ENCODE measurements around the gene CBX6.
"Not testable (repeated sequence)": the region's sequence is repeated elsewhere in the genome, so short reads cannot be mapped to it uniquely, and the experiment has no call there.

The CBX6 gene

DNA sequence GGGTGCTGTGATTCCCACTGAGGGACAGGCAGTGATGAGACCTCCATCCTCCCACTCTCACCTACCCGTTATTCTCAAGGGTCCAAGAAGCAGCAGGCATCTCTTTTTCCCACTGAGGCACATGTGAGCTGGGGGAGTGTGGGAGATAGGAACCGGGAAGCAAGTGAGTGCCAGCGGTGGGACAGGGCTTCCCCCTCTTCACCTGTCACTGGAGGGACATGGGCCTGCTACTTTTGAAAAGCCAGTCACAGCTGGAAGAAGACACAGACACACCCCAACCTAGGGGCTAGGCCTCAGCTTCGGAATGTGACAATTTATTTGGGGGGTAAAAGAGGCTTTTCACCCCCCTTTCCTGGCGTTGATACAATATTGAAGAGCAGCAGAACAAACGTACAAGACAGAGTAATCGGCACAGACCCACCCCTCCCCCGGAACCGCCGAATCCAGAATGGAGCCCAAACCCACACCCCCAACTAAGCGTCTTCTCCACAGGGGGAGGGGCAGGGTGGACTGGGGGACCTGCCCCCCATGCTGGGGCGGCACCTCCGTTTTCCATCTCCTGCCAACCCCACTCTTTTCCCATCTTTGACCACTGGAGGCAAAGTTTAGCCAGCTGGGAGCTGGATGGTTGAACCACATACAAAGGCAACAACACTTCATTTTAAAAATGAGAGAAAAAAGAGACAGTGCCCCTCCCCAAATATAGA is 10.7 kb downstream of the CBX6 start:
- no peak for DNase-seq

DNA sequence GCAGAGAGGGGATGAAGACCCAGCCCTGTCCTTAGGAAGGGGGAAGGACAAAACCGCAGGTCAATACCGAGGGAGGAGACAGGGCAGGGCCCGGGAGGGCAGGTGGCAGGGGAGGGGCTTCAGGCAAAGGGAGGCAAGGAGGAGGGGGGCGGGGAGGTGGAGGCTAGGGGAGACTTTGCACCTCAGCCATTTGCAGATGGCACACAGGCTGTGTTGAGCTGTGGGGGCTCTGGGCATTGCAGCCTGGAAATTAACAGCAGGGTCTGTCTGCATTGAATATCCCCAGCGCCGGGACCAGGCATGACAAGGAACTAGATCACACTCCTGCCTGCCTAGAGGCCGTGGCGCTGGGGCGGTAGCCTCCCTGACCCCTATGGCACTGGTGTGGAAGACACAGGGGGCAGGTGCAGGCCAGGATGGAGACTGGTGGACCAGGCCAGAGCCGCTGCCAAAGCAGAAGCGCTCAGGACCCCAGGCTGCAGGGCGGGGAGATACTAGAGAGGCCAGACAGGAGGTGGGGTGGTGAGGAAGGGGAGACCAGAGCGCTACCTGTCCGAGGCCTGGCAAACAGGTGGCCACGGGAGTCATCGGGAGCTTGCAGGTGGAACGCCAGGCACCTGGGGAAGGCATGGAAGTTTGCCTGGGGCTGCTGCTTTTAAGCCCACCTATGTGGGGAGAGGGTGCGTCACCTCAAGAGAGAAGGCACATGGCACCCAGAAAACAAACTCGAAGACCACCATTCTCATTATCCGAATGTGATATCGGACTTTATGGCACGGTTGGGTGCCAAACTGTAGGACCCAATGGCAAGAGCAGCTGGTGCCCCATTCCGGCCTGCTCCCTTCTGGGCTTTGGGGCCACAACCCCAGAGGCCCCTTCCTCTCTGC is 11.5 kb downstream of the CBX6 start:
- no peak for DNase-seq

- no peak for DNase-seq
Measured at GRCh38 chr22:38859581-38860282, 12.3 kb downstream of the CBX6 start.

DNA sequence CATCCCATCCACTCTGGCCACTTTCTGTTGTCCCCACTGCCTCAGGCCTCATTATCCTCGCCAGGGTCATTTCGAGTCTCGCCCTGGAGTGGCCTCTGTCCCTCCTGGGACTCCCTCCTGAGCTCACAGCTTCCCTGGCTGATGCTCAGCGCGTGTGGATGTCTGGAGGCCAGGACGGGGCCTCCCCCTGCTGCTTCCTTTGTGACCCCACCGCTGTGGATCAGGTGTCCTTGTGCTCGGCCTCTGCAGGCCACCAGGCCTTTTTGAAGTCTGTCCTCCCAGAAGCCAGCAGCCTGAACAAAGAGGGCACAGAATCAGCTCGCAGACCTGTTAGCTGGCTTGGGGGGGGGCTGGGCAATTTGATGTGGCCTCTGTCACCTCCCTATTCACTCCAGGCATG is 13.5 kb downstream of the CBX6 start:
- no peak for DNase-seq

DNA sequence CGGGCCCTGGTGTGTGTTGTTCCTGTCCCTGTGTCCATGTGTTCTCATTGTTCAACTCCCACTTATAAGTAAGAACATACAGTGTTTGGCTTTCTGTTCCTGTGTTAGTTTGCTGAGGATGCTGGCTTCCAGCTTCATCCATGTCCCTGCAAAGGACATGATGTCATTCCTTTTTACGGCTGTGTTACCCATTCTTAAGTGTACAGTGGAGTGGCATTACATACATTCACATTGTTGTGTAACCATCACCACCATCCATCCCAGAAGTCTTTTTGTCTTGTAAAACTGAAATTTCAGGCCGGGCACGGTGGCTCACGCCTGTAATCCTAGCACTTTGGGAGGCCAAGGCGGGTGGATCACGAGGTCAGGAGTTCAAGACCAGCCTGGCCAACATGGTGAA is 17.5 kb downstream of the CBX6 start:
- DNase-seq: not testable (repeated sequence)

GRCh38 chr22:38853883-38854282 is 18.1 kb downstream of the CBX6 start:
- DNase-seq: not testable (repeated sequence)

DNA sequence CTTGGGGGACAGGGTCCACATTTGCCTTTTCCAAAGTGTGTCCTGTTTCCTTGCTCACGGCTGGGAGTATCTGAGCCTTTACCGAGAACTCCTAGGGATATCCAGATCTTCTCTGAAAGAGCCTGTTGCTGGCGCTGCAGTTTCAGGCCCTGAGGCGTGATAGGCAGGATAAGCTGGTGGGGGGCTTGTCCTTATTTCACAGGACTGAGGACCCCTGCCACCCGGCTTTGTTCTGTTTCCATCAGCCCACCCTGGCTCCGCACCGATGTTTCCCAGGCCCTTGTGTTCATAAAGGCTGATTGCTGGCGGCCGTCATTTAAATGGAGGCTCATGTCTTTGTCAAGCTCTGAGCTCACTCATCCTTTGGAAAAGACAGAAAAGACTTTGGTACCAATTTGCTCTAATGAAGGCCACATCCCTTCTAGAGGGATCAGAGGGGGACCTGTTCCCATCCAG is 18.8 kb downstream of the CBX6 start:
- no peak for DNase-seq

DNA sequence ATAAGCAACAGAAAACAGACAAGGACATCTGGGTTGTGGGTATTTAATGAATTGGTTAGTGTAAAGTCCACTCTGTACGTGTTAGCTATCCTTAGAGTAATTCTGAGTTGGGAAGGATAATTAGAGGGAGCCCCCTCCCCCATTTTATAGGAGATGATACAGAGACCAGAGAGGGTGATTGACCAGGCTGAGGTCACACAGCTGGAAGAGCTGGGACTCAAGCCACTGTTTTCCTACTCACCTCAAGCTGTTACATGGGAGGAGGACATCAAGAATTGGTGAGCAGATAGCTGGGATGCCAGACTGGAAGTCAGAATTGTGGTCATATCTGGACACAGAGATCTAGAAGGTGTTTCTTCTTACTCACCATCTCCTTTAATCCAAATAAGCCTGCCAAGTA is 19.5 kb downstream of the CBX6 start:
- DNase-seq: no peak

- DNase-seq: no peak
Measured at GRCh38 chr22:38850941-38851849, 20.8 kb downstream of the CBX6 start.

- DNase-seq: peak in 1 of 14 donors; percentile 21
Measured at GRCh38 chr22:38850399-38850798, 21.6 kb downstream of the CBX6 start.

DNA sequence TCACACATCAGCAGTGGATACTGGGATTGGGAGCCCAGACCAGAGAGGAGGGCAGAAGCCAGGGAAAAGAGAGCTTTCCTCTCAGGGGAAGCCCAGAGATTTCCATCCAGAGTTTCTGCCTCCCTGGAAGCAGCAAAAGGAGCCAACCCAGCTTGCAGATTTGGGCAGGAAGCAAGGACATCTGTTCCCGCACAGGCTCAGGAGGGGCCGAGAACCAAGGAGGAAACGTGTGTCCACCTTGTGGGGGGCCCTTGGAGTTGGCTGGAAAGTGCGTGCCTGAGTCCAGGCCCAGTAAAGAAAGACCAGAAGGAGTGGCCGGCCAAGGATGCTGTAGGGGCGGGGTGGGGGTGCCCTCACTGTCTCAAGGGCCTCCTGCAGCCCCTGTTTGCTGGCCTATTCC is 22.2 kb downstream of the CBX6 start:
- peak in 2 of 14 donors; percentile 24 to 93 for DNase-seq

DNA sequence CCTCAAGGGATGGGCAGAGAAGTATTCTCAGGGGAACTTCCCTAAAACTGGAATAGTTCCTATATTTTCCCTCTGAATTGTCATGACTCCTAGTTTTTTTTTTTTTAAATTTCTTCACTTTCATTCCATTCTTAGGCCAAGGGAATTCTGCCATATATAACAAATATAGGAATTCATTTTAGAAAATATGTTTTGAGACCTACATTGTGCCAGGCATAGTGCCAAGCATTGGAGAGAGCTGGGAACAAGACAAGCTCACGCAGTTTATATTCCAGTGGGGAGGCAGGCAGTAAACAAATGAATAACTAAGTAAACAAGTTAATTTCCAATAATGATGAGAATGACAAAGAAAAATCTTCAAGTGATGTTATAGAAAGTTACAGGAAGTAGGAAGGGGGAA is 25.6 kb downstream of the CBX6 start:
- DNase-seq: no peak

DNA sequence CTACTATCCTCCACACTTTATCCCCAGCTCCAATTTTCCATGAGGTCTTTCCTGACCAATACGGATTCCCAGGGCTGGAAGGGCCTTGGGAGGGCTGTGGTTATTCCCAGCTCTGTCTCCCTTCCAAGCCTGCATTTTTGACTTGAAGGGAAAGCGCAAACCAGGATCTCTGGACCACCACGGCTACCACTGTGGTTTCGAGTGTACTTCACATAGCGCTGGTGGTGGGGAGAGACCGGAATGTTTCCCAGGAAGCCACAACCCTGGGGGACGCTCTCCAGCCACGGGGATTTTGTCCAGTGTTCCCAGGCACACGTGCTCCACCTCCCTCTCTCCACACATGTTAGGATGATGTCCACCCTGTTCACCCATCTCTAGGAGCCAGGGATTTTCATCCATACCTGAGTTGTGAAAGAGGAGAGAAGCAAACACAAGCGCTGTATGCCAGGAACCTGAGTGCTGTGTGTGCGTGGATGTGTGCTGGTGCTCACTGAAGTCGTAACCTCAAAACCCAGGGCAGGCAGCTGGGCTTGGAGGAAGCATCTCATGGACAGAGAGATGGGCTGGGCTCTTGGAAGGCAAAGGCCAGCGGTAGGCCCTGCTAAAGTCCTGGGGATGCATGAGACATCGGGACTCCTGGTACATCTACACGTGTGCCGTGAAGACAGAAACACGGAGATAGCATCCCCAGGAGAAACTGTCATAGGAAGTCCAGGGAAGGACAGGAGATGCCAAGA is 26.8 kb downstream of the CBX6 start:
- peak in 1 of 14 donors; percentile 27 for DNase-seq

DNA sequence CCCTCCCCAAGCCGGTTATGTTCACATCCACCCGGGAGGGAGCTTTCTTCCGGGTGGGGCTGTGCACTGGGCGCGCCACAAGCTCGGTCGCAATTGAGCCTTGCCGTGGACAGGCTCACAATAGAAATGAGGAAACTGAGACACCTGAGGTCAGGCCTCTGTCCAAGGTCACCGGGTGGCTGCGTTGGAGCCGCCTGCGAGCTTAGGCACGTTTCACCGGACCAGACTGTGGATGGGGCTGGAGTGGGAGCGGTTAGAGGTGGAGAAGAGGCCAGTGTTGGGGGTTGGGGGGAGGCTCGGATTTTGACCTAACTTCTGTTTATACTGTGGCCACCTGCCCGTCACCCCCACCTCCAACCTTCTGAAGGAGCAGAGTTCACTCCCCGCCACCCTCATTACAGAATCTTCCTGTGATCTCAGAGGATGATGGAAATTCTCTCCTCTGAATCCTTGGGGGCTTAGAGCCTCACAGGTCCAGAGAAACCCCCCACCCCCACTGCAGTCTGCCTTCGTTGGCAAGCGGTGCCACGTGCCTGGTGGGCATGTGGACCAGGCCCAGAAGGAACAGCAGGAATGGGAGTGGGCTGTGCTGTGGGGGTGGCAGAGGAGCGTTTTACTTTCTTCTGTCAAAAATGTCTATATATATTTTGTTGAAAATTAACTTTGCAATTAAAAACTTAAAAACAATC is 27.6 kb downstream of the CBX6 start:
- DNase-seq: peak in 1 of 14 donors; percentile 29

DNA sequence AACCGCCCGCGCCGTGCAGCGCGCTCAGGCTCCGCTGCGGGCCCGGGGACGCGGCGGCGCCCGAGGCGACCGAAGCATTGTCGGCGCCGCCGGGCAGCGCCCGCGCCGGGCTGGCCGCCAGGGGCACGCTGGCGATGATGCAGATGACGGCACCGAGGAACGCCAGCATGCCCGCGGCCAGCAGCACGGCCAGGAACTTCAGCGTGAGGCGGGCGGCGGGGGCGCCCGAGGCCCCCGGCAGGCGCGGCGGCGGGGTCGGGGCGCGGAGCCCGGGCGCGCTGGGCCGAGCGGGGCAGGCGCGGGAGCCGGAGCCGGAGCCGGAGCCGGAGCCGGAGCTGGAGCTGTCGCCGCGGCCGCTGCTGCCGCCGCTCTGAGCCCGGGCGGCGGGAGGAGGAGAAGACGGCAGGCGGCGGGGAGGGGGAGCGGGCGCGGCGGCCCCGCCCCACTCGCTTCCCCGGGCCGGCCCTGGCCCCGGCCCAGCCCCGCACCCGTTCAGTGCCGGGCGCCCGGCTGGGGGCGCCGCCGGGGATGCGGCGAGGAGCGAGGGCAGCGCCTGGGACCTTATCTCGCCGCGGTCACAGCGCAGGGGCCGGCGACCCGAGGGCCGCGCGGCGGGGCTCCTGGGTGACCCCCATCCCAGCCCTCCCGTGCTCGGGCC is 28.2 kb downstream of the CBX6 start, which contains the start of gene NPTXR:
Gene NPTXR, minus strand, starts transcription at position 372 of the 658 bp plus-strand sequence.
- peak in 10 of 14 donors; percentile 28 to 78 (median 48) for DNase-seq

DNA sequence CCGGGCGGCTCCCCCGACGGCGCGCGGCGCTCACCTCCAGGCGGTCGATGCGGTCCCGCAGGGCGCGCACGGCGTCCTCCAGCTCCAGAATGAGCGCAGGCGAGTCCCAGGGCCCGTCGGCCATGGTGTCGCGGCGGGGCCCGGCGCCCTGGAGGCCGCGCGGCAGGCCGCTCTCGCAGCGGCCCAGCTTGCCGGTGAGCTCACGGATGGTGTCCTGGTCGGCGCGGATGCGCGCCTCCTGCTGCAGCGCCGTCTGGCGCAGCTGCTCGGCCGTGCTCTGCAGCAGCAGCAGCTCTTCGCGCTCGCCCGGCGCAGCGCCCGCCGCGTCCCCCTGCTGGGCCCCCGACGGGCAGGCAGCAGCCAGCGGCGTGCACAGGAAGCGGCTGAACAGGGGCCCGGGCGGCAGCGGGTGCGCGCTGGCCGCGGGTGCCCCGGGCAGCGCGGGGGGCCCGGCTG is 28.8 kb downstream of the CBX6 start:
- peak in 4 of 14 donors; percentile 33 to 78 (median 58) for DNase-seq

GRCh38 chr22:38842512-38843200 is 29.4 kb downstream of the CBX6 start:
- DNase-seq: no peak

DNA sequence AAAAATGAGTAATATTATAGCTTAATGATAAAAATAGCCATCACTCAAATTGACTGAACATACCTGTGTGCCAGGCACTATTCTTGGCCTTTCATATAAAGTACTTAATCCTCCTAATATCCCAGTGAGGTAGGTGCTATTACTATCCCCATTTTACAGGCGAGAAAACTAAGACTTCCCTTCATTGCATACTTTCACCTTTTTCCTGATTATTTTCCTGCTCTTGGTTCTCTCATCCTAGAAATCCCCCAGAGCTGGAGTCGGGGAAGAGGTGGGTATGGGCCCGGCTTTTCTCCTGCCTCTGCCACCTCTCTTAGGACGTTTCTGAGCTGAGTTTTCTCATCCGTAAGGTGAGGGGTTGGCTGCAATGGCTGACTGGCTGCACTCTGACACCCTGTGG is 30.4 kb downstream of the CBX6 start:
- DNase-seq: no peak

- DNase-seq: peak in 1 of 14 donors; percentile 39
Measured at GRCh38 chr22:38841211-38841610, 30.8 kb downstream of the CBX6 start.

Measured in C1 segment of cervical spinal cord (tissue), 14 donors.